HUES6 (cell line): ENCODE data around the gene IL25.

ENCODE experiments used
- H3K27ac ChIP-seq: 2 replicates; pipeline ENCODE4 v1.7.0; 2013; ENCODE audit warnings: low read depth, mild to moderate bottlenecking, low read length, inconsistent platforms
- H3K27me3 ChIP-seq: 2 replicates; pipeline ENCODE4 v1.6.1; 2013; ENCODE audit warnings: low read length; ENCODE audit not compliant: control insufficient read depth, insufficient read depth
- H3K36me3 ChIP-seq: 2 replicates; pipeline ENCODE4 v1.6.1; 2013; ENCODE audit warnings: low read length; ENCODE audit not compliant: control insufficient read depth, insufficient read depth
- H3K4me1 ChIP-seq: 2 replicates; pipeline ENCODE4 v1.6.1; 2013; ENCODE audit warnings: low read length; ENCODE audit not compliant: control insufficient read depth, insufficient read depth
- H3K4me3 ChIP-seq: 2 replicates; pipeline ENCODE4 v1.5.1; 2013; ENCODE audit warnings: low read depth, low read length
- H3K9ac ChIP-seq: one replicate; pipeline ENCODE4 v1.6.1; 2013; ENCODE audit warnings: mild to moderate bottlenecking, low read length
- H3K9me3 ChIP-seq: 2 replicates; pipeline ENCODE4 v1.6.1; 2013; ENCODE audit warnings: low read depth, low read length; ENCODE audit not compliant: control insufficient read depth, insufficient read depth

IL25 gene

DNA sequence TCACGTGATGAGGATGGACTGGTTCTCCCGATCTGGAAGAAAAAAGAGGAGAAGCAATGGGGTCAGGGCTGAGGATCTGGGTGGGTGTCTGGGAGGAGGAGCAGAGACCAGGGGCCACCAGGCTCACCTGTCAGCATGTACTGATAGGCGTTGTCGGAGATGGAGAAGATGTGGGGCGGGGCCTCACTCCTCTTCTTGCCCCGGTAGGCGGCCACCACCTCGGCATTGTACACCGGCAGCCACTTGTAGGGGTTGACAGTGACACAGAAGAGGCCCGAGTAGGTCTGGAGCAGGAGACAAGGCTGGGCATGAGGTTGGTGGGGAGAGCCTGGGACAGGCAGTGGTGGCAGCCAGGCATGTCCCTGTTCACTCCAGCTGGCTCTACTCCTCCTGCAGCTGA is 32.5 kb downstream of the IL25 start:
- H3K27ac ChIP-seq = no peak overlapping the region
- H3K9ac ChIP-seq = no peak overlapping the region
- H3K4me1 ChIP-seq = 0 out of 2 replicates have a peak, but pooled peaks cover 5% of the 10 kb centered on the region
- H3K9me3 ChIP-seq = no peaks in the 10 kb centered on the region
- no peak overlapping the region for H3K4me3 ChIP-seq
- no peaks in the 10 kb centered on the region for H3K36me3 ChIP-seq
- peaks cover 46% of the 10 kb centered on the region for H3K27me3 ChIP-seq

DNA sequence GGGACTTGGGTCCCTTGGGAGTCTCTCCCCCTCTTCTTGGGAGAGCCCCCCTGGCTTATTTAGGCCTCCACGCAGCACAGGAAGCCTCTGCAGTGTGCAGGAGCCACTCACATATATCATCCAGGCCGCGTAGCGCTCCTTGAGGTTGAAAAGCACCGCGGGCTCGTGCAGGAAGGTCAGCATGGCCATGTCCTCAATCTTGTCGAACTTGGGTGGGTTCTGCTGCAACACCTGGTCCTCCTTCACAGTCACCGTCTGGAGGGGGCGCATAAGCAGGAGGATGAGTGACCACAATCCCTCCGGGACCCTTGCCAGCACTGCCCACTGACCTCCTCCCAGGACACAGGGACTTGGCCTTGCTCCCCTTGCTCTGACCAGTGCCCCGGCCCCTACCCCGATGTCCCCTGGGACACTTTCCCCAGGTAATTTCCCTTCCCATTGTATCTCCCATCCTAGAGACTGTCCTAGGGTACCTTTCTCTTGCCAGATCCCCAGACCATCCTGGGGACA is 33.0 kb downstream of the IL25 start:
- 0 out of 2 replicates have a peak, but pooled peaks cover 5% of the 10 kb centered on the region for H3K4me1 ChIP-seq
- peaks cover 48% of the 10 kb centered on the region for H3K27me3 ChIP-seq

DNA sequence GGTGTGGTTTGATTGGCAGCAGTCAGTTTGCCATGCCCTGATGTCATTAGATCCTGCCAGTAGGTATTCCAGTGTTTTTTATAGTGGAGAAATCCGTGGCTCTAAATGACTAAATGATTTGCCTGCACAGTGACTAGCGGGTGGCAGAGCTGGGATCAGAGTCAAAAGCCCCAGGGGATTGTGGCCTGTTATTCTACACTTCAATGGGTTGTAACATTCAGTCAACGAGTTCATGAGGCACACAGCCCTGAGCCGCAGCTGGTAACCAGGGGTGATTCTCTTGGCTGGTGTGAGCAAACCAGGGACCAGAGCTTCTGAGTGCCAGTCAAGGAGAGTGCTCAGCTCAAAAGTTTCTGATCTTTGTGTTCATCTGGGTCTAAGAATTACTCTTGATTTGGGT is 33.6 kb downstream of the IL25 start:
- H3K4me1 ChIP-seq = 0 out of 2 replicates have a peak, but pooled peaks cover 5% of the 10 kb centered on the region
- no peak overlapping the region for H3K9ac ChIP-seq
- no peak overlapping the region for H3K27ac ChIP-seq
- H3K36me3 ChIP-seq = no peaks in the 10 kb centered on the region
- H3K4me3 ChIP-seq = no peak overlapping the region
- peaks cover 48% of the 10 kb centered on the region for H3K27me3 ChIP-seq
- no peaks in the 10 kb centered on the region for H3K9me3 ChIP-seq

More for the DNA sequence above, 33.0 kb downstream of the IL25 start:
- Histone ChIP-seq H3K36me3 (no peaks in the 10 kb centered on the region), H3K9me3 (no peaks in the 10 kb centered on the region), H3K9ac (no peak overlapping the region), H3K27ac (no peak overlapping the region), H3K4me3 (no peak overlapping the region)

DNA sequence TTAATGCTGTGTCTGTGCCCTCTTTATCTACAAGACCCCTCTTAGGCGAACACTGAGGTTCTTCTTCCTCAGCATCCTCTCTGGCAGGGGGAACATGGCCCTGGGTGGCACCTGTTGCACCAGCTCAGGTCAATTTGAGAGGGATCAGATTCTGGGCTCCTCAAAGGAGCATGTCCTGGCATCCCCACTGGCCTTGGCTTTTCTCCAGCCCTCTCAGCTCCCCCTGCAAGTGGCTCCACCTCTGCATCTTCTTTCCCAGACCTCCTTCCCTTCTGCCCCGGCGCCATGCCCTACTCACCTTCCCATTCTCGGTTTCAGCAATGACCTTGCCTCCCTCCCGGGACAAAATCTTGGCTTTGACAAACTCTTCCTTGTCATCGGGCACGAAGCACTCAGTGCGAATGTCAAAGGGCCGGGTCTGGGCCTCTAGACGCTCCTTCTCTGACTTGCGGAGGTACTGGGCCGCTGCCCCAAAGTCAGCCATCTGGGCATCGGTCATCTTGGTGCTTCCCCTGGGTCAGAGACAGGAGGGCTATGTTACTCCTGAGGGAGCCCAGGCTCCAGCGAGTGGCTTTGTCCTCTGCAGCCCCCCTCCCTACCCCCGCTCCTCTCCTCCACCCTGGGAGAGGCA is 34.2 kb downstream of the IL25 start:
- Histone ChIP-seq H3K27ac (no peak overlapping the region), H3K36me3 (no peaks in the 10 kb centered on the region), H3K9ac (no peak overlapping the region), H3K27me3 (peaks cover 46% of the 10 kb centered on the region), H3K4me1 (0 out of 2 replicates have a peak, but pooled peaks cover 5% of the 10 kb centered on the region), H3K4me3 (no peak overlapping the region), H3K9me3 (no peaks in the 10 kb centered on the region)

DNA sequence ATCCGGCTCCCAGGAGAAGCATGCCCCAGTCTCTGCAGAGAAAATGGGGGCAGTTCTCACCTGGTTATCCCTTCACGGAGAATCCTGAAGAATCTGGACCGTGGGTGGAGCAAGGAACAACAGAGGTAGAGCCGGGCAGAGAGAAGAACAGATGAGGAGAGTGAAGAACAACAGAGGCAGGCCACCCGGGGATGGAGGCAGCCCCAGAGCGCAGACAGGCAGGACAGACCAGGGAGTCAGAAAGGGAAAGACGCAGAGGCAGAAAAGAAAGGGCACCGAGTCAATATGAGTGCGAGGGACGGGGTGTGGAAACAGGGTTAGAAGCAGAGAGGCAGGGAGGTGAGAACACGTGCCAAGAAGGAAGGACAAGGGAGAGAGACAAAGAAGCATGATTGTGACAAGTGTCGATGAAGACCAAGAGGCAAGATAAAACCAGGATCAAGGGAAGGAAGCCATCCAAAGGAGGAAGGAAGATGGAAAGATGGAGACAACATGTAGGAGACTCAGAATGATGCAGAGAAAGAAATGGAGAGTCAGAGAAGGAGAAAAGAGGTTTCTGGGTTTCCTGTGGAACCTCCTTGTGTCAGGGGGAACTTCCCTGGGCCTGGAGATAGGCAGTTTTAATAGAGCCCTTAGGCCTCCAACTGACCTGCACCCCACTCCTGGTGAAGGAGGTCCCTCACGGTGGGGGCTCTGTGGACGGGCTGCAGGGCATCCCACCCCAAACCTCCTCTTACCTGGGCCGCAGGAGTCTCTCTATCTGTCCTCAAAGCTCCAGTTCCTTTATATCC is 35.1 kb downstream of the IL25 start, which contains the start of gene MYH6:
Gene MYH6 (minus strand): TSS at position 758 of the 791 bp plus-strand sequence. CDS start 1,050 bp downstream, outside the sequence.
- Histone ChIP-seq H3K27ac (no peak within 1 kb of the TSS), H3K36me3 (no peaks in the 10 kb centered on the region), H3K27me3 (peaks cover 42% of the 10 kb centered on the region), H3K9ac (no peak within 1 kb of the TSS), H3K9me3 (no peaks in the 10 kb centered on the region), H3K4me1 (no peaks in the 10 kb centered on the region), H3K4me3 (no peak within 1 kb of the TSS)

DNA sequence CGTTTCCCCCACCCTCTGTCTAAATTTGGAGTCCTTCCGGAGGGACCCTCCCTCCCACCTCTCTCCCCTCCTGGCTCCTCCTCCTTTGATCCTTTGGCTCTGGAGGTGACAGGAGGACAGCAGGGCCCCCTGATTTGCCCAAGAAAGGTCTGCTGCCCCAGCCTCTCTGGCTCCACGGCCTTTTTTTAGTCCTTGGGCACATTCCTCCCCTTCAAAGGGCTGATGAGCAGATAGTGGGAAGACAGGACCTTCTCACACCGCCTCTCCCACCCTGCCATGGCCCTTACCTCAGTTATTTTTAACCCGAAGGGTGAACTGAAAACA is 35.7 kb downstream of the IL25 start:
- Histone ChIP-seq H3K27ac (no peak overlapping the region), H3K27me3 (peaks cover 36% of the 10 kb centered on the region), H3K36me3 (no peaks in the 10 kb centered on the region), H3K4me1 (no peaks in the 10 kb centered on the region), H3K9me3 (no peaks in the 10 kb centered on the region), H3K4me3 (no peak overlapping the region), H3K9ac (no peak overlapping the region)

DNA sequence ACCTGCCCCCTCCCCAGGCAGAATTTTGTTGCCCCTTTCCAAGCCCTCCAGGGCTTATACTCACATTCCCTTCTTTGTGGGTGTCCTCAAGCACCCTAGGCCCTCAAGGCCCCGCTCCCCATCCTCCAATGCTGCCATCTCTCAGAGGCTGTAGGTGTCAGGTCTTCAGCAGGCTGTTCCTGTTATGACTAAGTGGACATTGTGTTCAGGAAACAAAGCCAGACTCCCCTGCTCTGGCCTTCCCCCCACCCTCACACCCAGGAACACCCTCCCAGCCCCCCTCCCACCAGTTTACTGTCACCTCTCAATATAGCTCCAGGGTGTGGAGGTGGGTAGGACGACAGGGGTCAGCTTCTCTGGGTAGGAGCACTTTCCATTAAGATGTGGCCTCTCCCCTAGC is 36.9 kb downstream of the IL25 start:
- Histone ChIP-seq H3K27ac (no peak overlapping the region), H3K4me3 (no peak overlapping the region), H3K27me3 (peaks cover 26% of the 10 kb centered on the region), H3K9ac (no peak overlapping the region), H3K9me3 (no peaks in the 10 kb centered on the region), H3K36me3 (no peaks in the 10 kb centered on the region), H3K4me1 (no peaks in the 10 kb centered on the region)

DNA sequence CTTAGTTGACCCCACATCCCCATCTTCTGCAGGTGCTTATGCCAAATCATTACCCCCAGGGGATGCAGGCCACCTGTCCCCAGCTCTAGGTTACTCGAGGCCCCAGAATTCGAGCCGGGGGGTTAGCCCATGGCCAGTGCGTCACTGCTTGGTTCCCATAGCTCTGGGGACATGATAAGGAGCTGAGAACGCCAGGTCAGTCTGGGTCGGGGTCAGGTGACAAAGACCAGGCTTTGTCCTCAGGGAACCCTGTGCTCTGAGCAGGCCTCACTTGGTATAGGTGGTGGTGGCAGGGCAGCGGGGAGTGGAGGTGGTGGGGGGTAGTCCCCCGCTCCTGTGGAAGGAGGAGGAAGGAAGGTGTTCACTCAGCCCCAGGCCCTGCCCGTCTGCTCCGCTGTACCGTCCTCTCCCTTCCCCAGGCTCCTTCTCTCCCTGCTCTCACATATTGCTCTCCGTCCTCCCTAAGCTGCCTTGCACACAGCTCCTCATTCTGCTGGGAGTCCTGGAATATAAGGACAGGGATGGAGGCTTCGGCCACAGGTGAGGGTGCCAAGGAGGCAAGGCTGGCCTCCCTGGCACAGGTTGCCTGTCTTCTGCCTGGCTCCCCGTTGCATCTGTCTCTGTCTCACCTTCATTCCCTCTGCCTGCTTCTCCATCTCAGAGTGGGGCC is 37.5 kb downstream of the IL25 start:
- Histone ChIP-seq H3K9me3 (no peaks in the 10 kb centered on the region), H3K27ac (no peak overlapping the region), H3K9ac (no peak overlapping the region), H3K36me3 (no peaks in the 10 kb centered on the region), H3K27me3 (peaks cover 28% of the 10 kb centered on the region), H3K4me3 (no peak overlapping the region), H3K4me1 (no peaks in the 10 kb centered on the region)

DNA sequence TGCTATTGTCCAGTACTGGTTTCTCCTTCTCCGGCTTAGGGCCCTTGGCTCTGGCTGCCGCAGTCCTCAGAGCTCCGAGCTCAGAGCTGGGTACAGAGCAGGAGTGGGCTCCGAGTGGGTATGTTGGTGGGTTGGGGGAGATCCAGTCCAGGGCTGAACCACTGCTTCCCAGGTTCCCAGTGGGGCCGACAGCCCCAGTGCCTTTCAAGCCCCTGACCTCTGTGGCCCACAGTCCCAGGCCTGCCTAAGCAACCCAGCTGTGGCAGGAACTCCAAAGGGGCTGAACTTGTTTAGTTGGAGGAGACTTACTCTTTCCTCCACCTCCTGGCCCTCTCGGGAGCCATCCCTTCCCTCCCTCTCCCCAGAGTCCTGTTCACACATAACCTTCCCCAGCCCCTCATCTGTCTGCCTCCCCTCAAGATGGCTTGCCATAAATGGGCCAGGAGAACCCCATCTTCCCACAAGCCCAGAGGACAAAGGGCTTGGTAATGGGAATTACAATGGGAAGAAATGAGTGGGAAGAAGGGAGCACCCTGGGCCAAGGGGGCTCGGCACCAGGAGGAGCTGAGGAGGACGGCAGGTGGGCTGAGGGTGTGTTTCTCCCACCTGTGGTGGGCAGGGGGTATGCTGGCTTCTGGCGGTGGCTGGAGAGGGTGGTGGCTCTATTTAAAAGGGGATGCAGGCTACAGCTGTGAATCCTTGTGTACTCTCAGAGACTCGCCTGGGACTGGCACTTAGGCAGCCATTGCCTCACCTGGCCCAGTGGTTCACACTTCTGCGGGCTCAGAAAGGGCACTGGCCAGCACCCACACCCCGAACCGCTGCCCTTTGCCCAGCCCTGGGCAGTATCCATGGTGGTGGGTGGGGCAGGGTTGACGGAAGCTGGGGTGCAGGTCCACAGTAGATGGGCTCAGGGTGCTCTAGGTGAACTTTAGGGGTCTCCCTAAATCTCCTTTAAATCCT is 39.2 kb downstream of the IL25 start:
- Histone ChIP-seq H3K27me3 (peaks cover 19% of the 10 kb centered on the region; the same call in 1 of the 2 replicates), H3K4me3 (no peak overlapping the region), H3K27ac (no peak overlapping the region), H3K36me3 (no peaks in the 10 kb centered on the region), H3K4me1 (no peaks in the 10 kb centered on the region), H3K9ac (no peak overlapping the region), H3K9me3 (no peaks in the 10 kb centered on the region)

DNA sequence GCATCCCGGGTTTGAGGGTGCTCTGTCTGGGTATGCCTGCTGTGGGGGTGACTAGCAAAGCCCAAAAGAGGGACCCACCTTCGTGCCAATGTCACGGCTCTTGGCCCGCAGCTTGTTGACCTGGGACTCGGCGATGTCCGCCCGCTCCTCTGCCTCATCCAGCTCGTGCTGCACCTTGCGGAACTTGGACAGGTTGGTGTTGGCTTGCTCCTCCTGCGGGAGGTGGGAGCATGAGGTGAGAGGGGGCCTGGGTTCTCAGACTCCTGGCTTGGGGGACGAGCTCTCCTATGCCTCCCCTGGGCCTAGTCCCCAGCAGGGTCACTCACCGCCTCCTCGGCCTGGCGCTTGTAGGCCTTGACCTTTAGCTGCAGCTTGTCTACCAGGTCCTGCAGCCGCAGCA is 41.1 kb downstream of the IL25 start:
- no peaks in the 10 kb centered on the region for H3K9me3 ChIP-seq
- H3K4me3 ChIP-seq = no peak overlapping the region
- no peaks in the 10 kb centered on the region for H3K4me1 ChIP-seq
- no peak overlapping the region for H3K27ac ChIP-seq
- no peaks in the 10 kb centered on the region for H3K36me3 ChIP-seq
- no peak overlapping the region for H3K9ac ChIP-seq
- H3K27me3 ChIP-seq = peaks cover 8% of the 10 kb centered on the region; the same call in 1 of the 2 replicates
